HG02588 (cell line): ENCODE results near the gene NCOA3.

Experiments
- ATAC-seq: cut with Tn5 transposase; IDR thresholded peaks from one replicate; pipeline ENCODE4 v1.9.1; 2021; ENCODE audit warnings: mild to moderate bottlenecking, moderate library complexity; ENCODE audit not compliant: unreplicated experiment

Gene NCOA3

GRCh38 chr20:47675190-47676142 lies 173.8 kb downstream of the NCOA3 start:
- ATAC-seq = no peak

- no peak for ATAC-seq
Measured at GRCh38 chr20:47676219-47676721, 174.6 kb downstream of the NCOA3 start.

- no peak for ATAC-seq
Measured at GRCh38 chr20:47676912-47677634, 175.4 kb downstream of the NCOA3 start.

DNA sequence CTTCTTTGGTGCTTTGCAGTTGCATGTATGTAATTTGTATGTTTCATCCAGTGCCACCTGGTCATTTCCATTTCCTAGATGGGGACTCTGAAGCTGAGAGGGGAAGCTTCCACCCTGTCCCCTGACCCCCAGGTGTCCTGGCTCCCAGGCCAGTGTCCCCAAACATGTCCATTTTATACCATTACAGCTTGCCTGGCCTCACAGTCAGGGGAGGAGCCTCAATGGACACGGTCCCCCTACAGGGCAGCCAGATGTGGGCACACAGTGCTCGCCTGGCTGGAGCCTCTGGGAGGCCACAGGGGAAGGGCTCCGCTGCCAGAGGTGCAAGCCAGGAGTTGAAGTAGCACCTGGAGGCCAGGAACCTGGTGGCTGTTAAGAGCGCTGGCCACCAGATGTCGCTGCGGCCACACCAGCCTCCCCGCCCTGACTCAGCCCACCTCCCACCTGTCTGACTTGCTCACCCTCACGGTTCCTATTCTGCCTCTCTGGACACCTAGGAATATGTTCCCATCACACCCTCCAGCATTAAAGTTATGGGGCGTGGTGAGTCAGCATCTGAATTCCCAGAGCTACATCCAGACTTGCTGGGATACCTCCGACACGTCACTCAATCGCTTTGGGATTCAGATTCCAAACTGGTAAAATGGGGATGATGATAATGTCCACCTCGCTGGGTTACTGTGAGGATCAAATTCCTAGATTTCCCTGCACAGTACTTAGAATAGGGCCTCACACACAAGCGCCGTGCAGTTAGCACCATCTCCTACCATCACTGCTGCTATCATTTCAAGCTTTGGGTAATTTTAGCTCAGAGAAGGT lies 176.2 kb downstream of the NCOA3 start:
- no peak for ATAC-seq

DNA sequence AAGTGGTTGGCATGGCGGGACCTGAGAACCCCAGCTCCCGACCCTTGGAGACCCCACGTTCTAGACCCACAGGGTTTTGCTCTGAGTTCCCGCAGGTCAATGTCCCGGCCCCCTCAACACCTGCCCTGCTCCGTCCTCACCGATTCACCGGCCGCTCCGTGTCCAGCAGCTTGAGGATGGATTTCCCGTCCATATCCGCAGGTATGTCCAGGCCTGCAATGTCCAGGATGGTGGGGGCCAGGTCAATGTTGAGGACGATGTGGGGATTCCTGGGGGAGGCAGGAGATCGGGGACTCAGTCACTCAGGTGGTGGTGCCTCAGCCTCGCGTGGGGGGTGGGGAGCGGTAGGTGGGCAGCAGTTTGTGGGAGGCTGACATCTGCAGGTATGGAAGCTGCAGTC lies 176.8 kb downstream of the NCOA3 start:
- no peak for ATAC-seq

- ATAC-seq = no peak
Measured at GRCh38 chr20:47679462-47679861, 177.8 kb downstream of the NCOA3 start.

GRCh38 chr20:47680804-47681529 lies 179.3 kb downstream of the NCOA3 start:
- no peak for ATAC-seq

- no peak for ATAC-seq
Measured at GRCh38 chr20:47682028-47682783, 180.5 kb downstream of the NCOA3 start.

GRCh38 chr20:47682916-47683315 lies 181.2 kb downstream of the NCOA3 start:
- ATAC-seq = no peak

DNA sequence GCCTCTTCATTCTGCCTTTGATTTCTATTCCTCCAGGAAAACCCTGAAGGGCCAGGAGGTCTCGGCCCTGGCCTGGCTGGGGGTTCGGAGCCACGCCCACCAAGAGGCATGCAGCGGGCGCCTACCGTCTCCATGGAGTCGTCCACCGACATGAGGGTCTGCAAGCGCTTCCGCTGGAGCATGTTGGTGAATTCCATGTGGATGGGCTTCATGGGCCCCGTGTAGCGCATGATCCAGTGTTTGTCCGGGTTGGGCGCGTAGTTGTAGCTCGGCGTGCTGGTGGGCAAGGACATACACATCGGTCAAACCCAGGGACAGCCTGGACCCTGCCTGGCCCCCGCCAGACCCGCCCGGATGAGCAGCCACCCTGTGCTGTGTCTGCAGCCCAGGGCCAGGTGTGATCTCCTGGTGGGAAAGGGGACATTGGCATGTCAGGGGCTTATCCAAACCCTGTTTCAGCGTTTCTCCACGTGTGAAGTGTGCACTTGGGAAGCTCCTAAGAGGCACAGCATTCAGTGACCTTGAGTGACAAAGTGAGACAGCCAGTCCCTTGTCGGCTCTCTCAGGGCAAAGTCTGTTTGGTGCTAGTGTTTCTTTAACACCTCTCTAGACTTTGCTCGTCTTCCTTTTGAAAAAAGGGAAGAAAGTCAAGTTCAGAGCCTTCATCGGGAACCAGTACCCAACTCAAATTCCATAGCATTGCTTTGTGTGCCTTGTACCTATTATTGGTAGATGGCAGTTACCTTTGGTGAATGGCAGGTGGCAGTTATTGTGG lies 182.8 kb downstream of the NCOA3 start:
- ATAC-seq = no peak

- no peak for ATAC-seq
Measured at GRCh38 chr20:47686545-47686944, 184.9 kb downstream of the NCOA3 start.

- no peak for ATAC-seq
Measured at GRCh38 chr20:47687095-47687987, 185.7 kb downstream of the NCOA3 start.

GRCh38 chr20:47688385-47689381 lies 187.0 kb downstream of the NCOA3 start:
- no peak for ATAC-seq

- ATAC-seq = no peak
Measured at GRCh38 chr20:47689731-47690130, 188.0 kb downstream of the NCOA3 start.

DNA sequence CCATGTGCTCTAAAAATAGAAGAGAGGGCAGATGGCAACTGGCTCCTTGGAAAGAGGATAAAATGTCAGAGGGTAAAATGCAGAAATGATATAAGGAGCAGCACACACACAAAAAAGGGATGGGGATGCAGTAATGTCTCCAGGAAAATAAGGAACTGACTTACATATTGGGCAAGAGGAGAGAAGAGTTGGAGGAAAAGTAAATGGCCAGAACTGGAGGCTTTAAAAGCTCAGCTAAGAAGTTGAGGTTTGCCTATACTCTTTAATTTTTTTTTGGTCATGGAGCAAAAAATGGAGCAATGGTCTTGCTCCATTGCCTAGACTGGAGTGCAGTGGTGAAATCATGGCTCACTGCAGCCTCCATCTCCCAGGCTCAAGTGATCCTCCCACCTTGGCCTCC lies 189.9 kb downstream of the NCOA3 start:
- no peak for ATAC-seq

DNA sequence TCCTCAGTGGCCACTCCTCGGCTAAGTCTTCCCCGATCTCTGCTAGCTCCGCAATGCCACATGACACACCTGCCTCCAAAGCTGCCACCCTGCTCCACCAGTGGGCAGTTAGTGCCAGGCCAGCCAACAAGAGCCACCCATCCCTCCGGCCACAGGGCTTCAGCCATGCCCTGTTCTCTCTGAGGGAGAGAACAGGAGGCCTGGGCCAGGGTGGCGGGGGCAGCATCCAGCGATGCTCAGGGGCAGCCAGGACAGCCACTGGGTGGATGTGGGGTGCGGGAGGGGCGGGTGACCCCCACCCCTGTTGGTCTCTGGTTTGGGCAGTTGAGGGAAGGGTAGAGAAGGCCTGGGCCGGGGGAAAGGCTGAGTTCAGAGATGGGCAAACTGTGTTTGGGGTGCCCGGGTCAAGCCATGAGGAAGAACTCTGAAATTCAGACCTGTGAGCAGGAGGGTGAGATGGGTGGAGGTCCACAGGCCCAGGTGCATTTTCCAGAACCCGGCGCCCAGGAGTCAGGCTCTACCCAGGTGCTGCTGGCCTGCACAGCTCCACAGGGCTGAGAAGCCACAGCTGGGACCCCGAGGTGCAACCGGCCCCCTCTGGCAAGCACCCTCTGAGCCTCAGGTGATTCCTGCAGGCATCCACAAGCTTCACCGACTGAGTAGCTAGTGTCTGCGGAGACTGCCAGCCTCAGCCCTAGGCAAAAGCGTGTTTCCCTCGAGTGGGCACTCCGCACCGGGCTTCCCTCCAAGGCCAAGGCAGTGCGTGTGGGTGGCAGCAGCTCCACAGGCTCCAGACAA lies 192.5 kb downstream of the NCOA3 start:
- no peak for ATAC-seq
